Left lung (tissue), 10 donors: Measurements from ENCODE around the gene LNX2. TPM values are rescaled to one million over a fixed set of nuclear protein-coding genes. Genes with fewer than 3 reads are reported as not detected.
A peak's percentile ranks its signal among the peaks of the same experiment; 100 is the strongest.

Experiments used
- ATAC-seq: fragments of 200-7000 bp; cut with Tn5 transposase; one replicate; pipeline ENCODE4 v1.9.1; 2020; ENCODE audit warnings: moderate library complexity
- DNase-seq, 4 donors: peaks; one replicate each; pipeline ENCODE4 v3.0.0-alpha.2; 2013 to 2020
- H3K27ac ChIP-seq, 2 donors: fragments of 200-600 bp; sonication (generic) in 1 of 2; one replicate each; pipeline versions ENCODE4 v1.5.0 to v1.8.0; 2020 to 2021
- H3K27me3 ChIP-seq, 2 donors: fragments of 200-600 bp; sonication (generic) in 1 of 2; one replicate each; pipeline versions ENCODE4 v1.5.0 to v1.8.0; 2020 to 2021
- H3K36me3 ChIP-seq, 2 donors: fragments of 200-600 bp; sonication (generic) in 1 of 2; one replicate each; pipeline versions ENCODE4 v1.5.0 to v1.8.0; 2020 to 2021
- H3K4me1 ChIP-seq, 2 donors: fragments of 200-600 bp; one replicate each; pipeline ENCODE4 v1.8.0; 2021
- H3K4me3 ChIP-seq, 2 donors: fragments of 200-600 bp; sonication (generic) in 1 of 2; one replicate each; pipeline versions ENCODE4 v1.5.0 to v1.8.0; 2020 to 2021; ENCODE audit warnings: mild to moderate bottlenecking in 1 of 2
- H3K9me3 ChIP-seq, 2 donors: fragments of 200-600 bp; sonication (generic) in 1 of 2; one replicate each; pipeline versions ENCODE4 v1.5.0 to v1.8.0; 2020 to 2021
- CTCF ChIP-seq, 2 donors: fragments of 200-600 bp; sonication (generic) in 1 of 2; IDR thresholded peaks; one replicate each; pipeline versions ENCODE4 v1.5.0 to v1.8.0; 2021; ENCODE audit warnings: antibody characterized with exemption in 2 of 2
- intact Hi-C, 2 donors: fragments of 100-400 bp; cut with DNase I; formaldehyde crosslinking; loops; one replicate each; pipeline versions ENCODE4 v1.11.2 to v1.14.2; 2022
- polyA plus RNA-seq, 6 donors: library from polyadenylated mRNA; unstranded; fragments of 120-200 nt; gene quantifications; one replicate each; pipeline ENCODE4 v1.2.1, GENCODE V29; 2013; ENCODE audit not compliant: insufficient read length in 6 of 6
- total RNA-seq, 2 donors: library from RNA; stranded (reverse); fragmentation: NEBNext Ultra II Directional; extraction: Animal tissue kit (Norgen Biotek cat#: 25700); gene quantifications; one replicate each; pipeline ENCODE4 v1.2.1, GENCODE V29; 2021
- donor health status: DM: no; HTN: yes; CAD: no.
- donor health status: DM: no; HTN: no; CAD: no.

LNX2 gene
- total and polyA plus RNA-seq, 8 donors, result 16.0 to 25.9 (median 17.8) TPM

- Histone ChIP-seq H3K4me1 (peaks cover 12 to 28% of the 10 kb centered on the region in 2 donors), H3K9me3 (no peaks in the 10 kb centered on the region), H3K4me3 (no peak overlapping the region), H3K36me3 (peaks cover 0 to under 1% of the 10 kb centered on the region in 2 donors), H3K27me3 (no peaks in the 10 kb centered on the region), H3K27ac (peak overlapping the region; percentile 49 to 53)
- intact Hi-C loops, result no loop called here
- peak; percentile 53 for ATAC-seq
- no peak for TF ChIP-seq CTCF (IDR thresholded peaks at IDR 0.05)
- no peak for DNase-seq
These were observed 18.2 kb upstream of the LNX2 start for GRCh38 chr13:27638521-27638920.

GRCh38 chr13:27638001-27638400 lies 17.7 kb upstream of the LNX2 start:
- TF ChIP-seq CTCF (IDR thresholded peaks at IDR 0.05), result no peak
- ATAC-seq, result no peak

DNA sequence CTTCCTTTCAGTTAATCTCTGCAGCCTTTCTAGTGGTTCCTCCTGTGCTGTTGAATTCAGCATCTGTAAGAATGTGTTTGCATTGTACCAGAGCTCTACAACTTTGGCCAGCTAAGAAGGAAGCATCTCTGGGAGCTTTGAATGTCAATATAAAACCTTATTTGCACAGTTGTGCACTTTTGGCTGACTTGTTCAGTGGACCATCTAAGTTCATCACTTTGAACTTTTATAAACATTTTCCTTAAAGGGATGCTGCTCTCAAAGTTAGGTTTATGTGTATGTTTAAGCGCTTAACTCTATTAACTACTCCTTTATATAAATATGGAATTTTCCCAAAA lies 16.9 kb upstream of the LNX2 start:
- H3K36me3 ChIP-seq, result peaks cover 0 to 11% of the 10 kb centered on the region in 2 donors
- H3K9me3 ChIP-seq, result no peaks in the 10 kb centered on the region
- intact Hi-C loops, result no loop called here
- DNase-seq (no peak), ATAC-seq (no peak)
- no peak overlapping the region for H3K27ac ChIP-seq
- TF ChIP-seq CTCF (IDR thresholded peaks at IDR 0.05), result no peak
- H3K4me1 ChIP-seq, result peaks cover 12 to 28% of the 10 kb centered on the region in 2 donors
- no peaks in the 10 kb centered on the region for H3K27me3 ChIP-seq
- no peak overlapping the region for H3K4me3 ChIP-seq

More at GRCh38 chr13:27638001-27638400, 17.7 kb upstream of the LNX2 start:
- Histone ChIP-seq H3K9me3 (no peaks in the 10 kb centered on the region), H3K4me3 (no peak overlapping the region), H3K36me3 (peaks cover 0 to 6% of the 10 kb centered on the region in 2 donors), H3K4me1 (peaks cover 12 to 28% of the 10 kb centered on the region in 2 donors), H3K27ac (peak overlapping the region; percentile 49 to 53), H3K27me3 (no peaks in the 10 kb centered on the region)
- no peak for DNase-seq
- intact Hi-C loops, result no loop called here

- intact Hi-C loops, result no loop called here
- no peak overlapping the region for H3K4me3 ChIP-seq
- ATAC-seq, result no peak
- H3K27ac ChIP-seq, result peak overlapping the region in 1 of 2 donors; percentile 4
- H3K9me3 ChIP-seq, result no peaks in the 10 kb centered on the region
- H3K36me3 ChIP-seq, result peaks cover 0 to 11% of the 10 kb centered on the region in 2 donors
- no peak for DNase-seq
- H3K27me3 ChIP-seq, result no peaks in the 10 kb centered on the region
- peaks cover 12 to 28% of the 10 kb centered on the region in 2 donors for H3K4me1 ChIP-seq
- no peak for TF ChIP-seq CTCF (IDR thresholded peaks at IDR 0.05)
These were observed 16.4 kb upstream of the LNX2 start for GRCh38 chr13:27636589-27637288.

GRCh38 chr13:27635266-27635665 lies 14.9 kb upstream of the LNX2 start:
- ATAC-seq, result no peak
- Histone ChIP-seq H3K27me3 (no peaks in the 10 kb centered on the region), H3K9me3 (no peaks in the 10 kb centered on the region), H3K27ac (no peak overlapping the region), H3K4me1 (peaks cover 12 to 28% of the 10 kb centered on the region in 2 donors), H3K4me3 (no peak overlapping the region), H3K36me3 (peaks cover 0 to 11% of the 10 kb centered on the region in 2 donors)
- TF ChIP-seq CTCF (IDR thresholded peaks at IDR 0.05), result no peak
- DNase-seq, result no peak
- intact Hi-C loops, result no loop called here
